Breast epithelium (tissue), 3 donors: ENCODE data around the gene ALKAL2.

ENCODE experiments used
- CTCF ChIP-seq, 3 donors: fragments of 450-650 bp; IDR thresholded peaks; one replicate each; pipeline ENCODE4 v1.5.1; 2016 to 2017; ENCODE audit warnings: antibody characterized with exemption in 3 of 3, mild to moderate bottlenecking in 3 of 3, moderate library complexity in 3 of 3
- POLR2AphosphoS5 ChIP-seq, 3 donors: sonication (generic); formaldehyde crosslinking; IDR thresholded peaks; one replicate each; pipeline ENCODE4 v1.6.1; 2017; ENCODE audit warnings: antibody characterized with exemption in 3 of 3

- TF ChIP-seq CTCF (IDR thresholded peaks at IDR 0.05) (no peak), POLR2AphosphoS5 (IDR thresholded peaks at IDR 0.05) (no peak)
These were observed 39.2 kb downstream of the ALKAL2 start for GRCh38 chr2:248724-249123.
